PFSK-1 (cell line): ENCODE results near the gene UBE2D2.

Experiments
- FOXP2 ChIP-seq: optimal IDR thresholded peaks from 2 replicates; pipeline ENCODE3; 2011; ENCODE audit warnings: borderline replicate concordance, control low read depth, inconsistent platforms; ENCODE audit not compliant: insufficient read depth; ENCODE audit errors: extremely low read length, extremely low read depth
- POLR2AphosphoS5 ChIP-seq: IDR thresholded peaks from 2 replicates; pipeline ENCODE4 v1.6.1; 2012; ENCODE audit warnings: low read depth, mild to moderate bottlenecking, control low read depth, low read length, moderate library complexity
- REST ChIP-seq, 2 experiments: IDR thresholded peaks; 2 replicates each; pipeline versions ENCODE4 v1.6.1 to v1.8.0; 2011 to 2012; ENCODE audit warnings: low read depth in 2 of 2, low read length in 2 of 2, control low read depth in 1 of 2, inconsistent platforms in 1 of 2, mild to moderate bottlenecking in 1 of 2, moderate library complexity in 1 of 2; ENCODE audit not compliant: insufficient read depth in 1 of 2
- SIN3A ChIP-seq: IDR thresholded peaks from 2 replicates; pipeline ENCODE4 v1.6.1; 2012; ENCODE audit warnings: mild to moderate bottlenecking, low read length, moderate library complexity, borderline replicate concordance; ENCODE audit not compliant: insufficient read depth
- TAF1 ChIP-seq: IDR thresholded peaks from 2 replicates; pipeline ENCODE4 v1.6.1; 2012; ENCODE audit warnings: low read length, control low read depth, borderline replicate concordance; ENCODE audit not compliant: insufficient read depth

Gene UBE2D2

DNA sequence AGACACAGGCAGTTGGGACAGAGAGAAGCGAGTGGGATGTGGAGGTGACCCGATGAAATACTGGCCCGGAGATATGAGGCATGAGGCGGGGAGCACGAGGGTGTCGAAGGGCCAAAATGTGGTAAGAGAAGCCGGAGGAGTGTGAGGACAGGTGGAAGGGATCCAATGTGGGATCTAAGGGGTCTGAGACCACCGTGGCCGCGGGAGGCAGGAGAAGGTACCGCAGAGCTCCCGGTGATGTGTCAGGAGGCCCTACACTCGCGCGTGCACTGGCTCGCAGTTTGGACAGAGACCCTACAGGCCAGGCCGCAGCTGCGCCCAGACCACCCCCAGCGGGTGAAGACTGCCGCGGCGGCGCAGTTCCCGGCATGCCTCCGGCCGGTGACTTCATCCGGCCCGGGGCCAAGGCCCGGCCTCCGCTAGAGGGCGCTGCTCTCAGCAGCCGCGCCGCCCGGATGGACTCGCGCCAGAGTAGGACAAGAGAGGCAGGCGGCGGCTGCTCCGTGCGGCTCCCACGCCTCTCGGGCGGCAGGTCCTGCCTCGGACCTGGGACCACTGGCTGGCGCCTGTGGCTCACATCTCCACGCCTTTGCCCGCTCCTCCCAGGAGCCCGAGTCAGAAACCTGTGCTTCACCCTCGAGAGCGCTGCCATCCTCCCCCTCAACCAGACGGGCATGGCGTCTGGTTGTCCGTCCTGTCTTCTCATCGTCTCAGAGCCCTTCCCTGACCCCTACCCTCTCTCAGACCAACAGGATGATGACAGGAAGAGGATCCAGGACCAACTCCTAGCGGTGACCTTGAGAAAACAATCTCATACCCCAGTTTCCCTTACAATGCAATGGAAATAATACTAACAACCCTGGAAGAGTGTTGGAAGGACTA is 43.2 kb upstream of the UBE2D2 start:
- TF ChIP-seq POLR2AphosphoS5 (peak; percentile 92), TAF1 (no peak), FOXP2 (peak; percentile 87)

GRCh38 chr5:139523635-139524445 is 37.3 kb upstream of the UBE2D2 start:
- no peak for TF ChIP-seq REST (IDR thresholded peaks at IDR 0.05; ENCODE audit: insufficient read depth in 1 of 2, low read depth in 2 of 2, low read length in 2 of 2)
- no peak for TF ChIP-seq TAF1
- TF ChIP-seq POLR2AphosphoS5 = no peak
- no peak for TF ChIP-seq SIN3A
- TF ChIP-seq FOXP2 = no peak

DNA sequence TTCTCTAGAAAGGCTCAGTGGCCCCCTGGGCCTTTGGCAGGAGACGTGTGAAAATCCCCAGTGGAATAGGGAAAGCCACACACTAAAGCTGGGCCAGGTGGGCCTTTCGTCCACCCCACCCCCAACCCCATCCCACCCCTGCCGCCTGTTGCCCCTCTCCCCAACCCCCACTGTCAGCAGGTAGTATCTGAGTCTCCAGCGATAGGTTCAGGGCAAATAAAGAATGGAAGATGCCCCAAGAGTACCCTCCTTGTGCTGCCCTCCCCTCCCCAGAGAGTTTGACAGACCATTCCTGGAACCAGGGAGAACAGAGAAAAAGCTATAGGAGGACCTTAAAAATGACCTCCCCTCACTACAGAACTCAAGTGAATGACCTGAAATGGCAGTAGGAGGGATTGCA is 36.7 kb upstream of the UBE2D2 start:
- no peak for TF ChIP-seq POLR2AphosphoS5
- no peak for TF ChIP-seq TAF1
- no peak for TF ChIP-seq REST (IDR thresholded peaks at IDR 0.05; ENCODE audit: insufficient read depth in 1 of 2, low read depth in 2 of 2, low read length in 2 of 2)
- TF ChIP-seq FOXP2 = no peak
- no peak for TF ChIP-seq SIN3A

GRCh38 chr5:139524940-139525585 is 36.1 kb upstream of the UBE2D2 start:
- TF ChIP-seq FOXP2 (no peak), POLR2AphosphoS5 (no peak), TAF1 (no peak), REST (IDR thresholded peaks at IDR 0.05; ENCODE audit: insufficient read depth in 1 of 2, low read depth in 2 of 2, low read length in 2 of 2) (no peak), SIN3A (no peak)

GRCh38 chr5:139531772-139532169 is 29.4 kb upstream of the UBE2D2 start:
- TF ChIP-seq REST (IDR thresholded peaks at IDR 0.05; ENCODE audit: insufficient read depth in 1 of 2, low read depth in 2 of 2, low read length in 2 of 2) (no peak), POLR2AphosphoS5 (no peak), FOXP2 (no peak), SIN3A (no peak), TAF1 (no peak)
